GM12878 (cell line): ENCODE measurements around the gene TUBA8. TPM values are rescaled to one million over a fixed set of nuclear protein-coding genes. Genes with fewer than 3 reads are reported as not detected.

Experiments used
- ATAC-seq: fragments of 200-7000 bp; cut with Tn5 transposase; 3 replicates; pipeline ENCODE4 v1.9.1; 2020; ENCODE audit warnings: mild to moderate bottlenecking, moderate library complexity
- BruUV-seq: library from RNA; stranded (reverse); fragments of 400-500 nt; replicated peaks from 2 replicates; lab custom pipeline; 2021; lab: Mats Ljungman, UMichigan
- CTCF ChIA-PET: fragments of 300-600 bp; sonication (Branson Sonifier 250); formaldehyde crosslinking; extraction: SDS; loops from one replicate; lab custom pipeline; 2021; ENCODE audit warnings: inconsistent platforms; lab: Yijun Ruan, JAX
- POLR2A ChIA-PET: fragments of 350-600 bp; formaldehyde crosslinking; extraction: SDS; loops from one replicate; lab custom pipeline; 2021; ENCODE audit warnings: inconsistent platforms; lab: Charles Lee
- RAD21 ChIA-PET: fragments of 300-600 bp; sonication (Branson Sonifier 250); formaldehyde crosslinking; loops from one replicate; lab custom pipeline; 2023; ENCODE audit warnings: antibody characterized with exemption; ENCODE audit not compliant: unreplicated experiment; lab: Charles Lee
- SMC1A ChIA-PET: fragments of 300-600 bp; sonication (Branson Sonifier 250); formaldehyde crosslinking; loops from one replicate; lab custom pipeline; 2023; ENCODE audit not compliant: unreplicated experiment, uncharacterized antibody; lab: Charles Lee
- DNase-seq: peaks from one replicate; pipeline ENCODE4 v3.0.0-alpha.2; 2011; ENCODE audit warnings: low read depth, low spot score
- FAIRE-seq: peaks from 3 replicates; lab custom pipeline; 2011; peaks lifted over from hg19 to GRCh38; lab: Jason Lieb, UNC
- H2AFZ ChIP-seq: 2 replicates; pipeline ENCODE4 v1.6.0; 2011; ENCODE audit warnings: low read depth, low read length, control low read depth; ENCODE audit not compliant: control insufficient read depth
- H3K27ac ChIP-seq: 2 replicates; pipeline ENCODE4 v1.5.1; 2011; ENCODE audit warnings: control low read depth; ENCODE audit not compliant: control insufficient read depth, insufficient read depth
- H3K27me3 ChIP-seq, 2 experiments: replicated peaks in 1 of 2; 2 replicates each; pipeline versions ENCODE4 v1.6.0 to v1.6.1; 2011; ENCODE audit warnings: low read length in 1 of 2; ENCODE audit not compliant: control insufficient read depth in 2 of 2, insufficient read depth in 2 of 2
- H3K36me3 ChIP-seq, 2 experiments: 2 replicates each; pipeline ENCODE4 v1.5.1; 2011; ENCODE audit warnings: low read length in 1 of 2; ENCODE audit not compliant: control insufficient read depth in 2 of 2, insufficient read depth in 2 of 2
- H3K4me1 ChIP-seq: 2 replicates; pipeline ENCODE4 v1.6.1; 2011; ENCODE audit warnings: mild to moderate bottlenecking, low read length, moderate library complexity, mixed read lengths; ENCODE audit not compliant: control insufficient read depth, insufficient read depth
- H3K4me2 ChIP-seq: 2 replicates; pipeline ENCODE4 v1.6.0; 2011; ENCODE audit warnings: control low read depth; ENCODE audit not compliant: control insufficient read depth, insufficient read depth
- H3K4me3 ChIP-seq: fragments of 200-600 bp; sonication (generic); 2 replicates; pipeline ENCODE4 v1.5.1; 2016
- H3K79me2 ChIP-seq: 2 replicates; pipeline ENCODE4 v1.6.0; 2011; ENCODE audit warnings: low read length; ENCODE audit not compliant: control insufficient read depth, insufficient read depth
- H3K9ac ChIP-seq: 2 replicates; pipeline ENCODE4 v1.8.0; 2011; ENCODE audit warnings: low read length, control low read depth, mixed read lengths; ENCODE audit not compliant: control insufficient read depth, insufficient read depth
- H3K9me3 ChIP-seq: replicated peaks from 3 replicates; pipeline ENCODE4 v1.5.1; 2011; ENCODE audit warnings: mild to moderate bottlenecking, low read length; ENCODE audit not compliant: control insufficient read depth, insufficient read depth
- H4K20me1 ChIP-seq: 2 replicates; pipeline ENCODE4 v1.6.0; 2011; ENCODE audit not compliant: control insufficient read depth, insufficient read depth
- CREB1 ChIP-seq: IDR thresholded peaks from 2 replicates; pipeline ENCODE4 v1.6.1; 2012; ENCODE audit warnings: low read depth, mild to moderate bottlenecking, inconsistent platforms
- GATAD2B ChIP-seq: fragments of 450-650 bp; conservative IDR thresholded peaks from 2 replicates; pipeline ENCODE4 v1.6.1; 2017; ENCODE audit warnings: low read depth, mild to moderate bottlenecking, moderate library complexity
- IKZF2 ChIP-seq, 2 experiments: fragments of 450-650 bp; IDR thresholded peaks; 2 replicates each; pipeline ENCODE4 v1.6.1; 2017; ENCODE audit warnings: mild to moderate bottlenecking in 2 of 2, moderate library complexity in 2 of 2
- KAT2A ChIP-seq: conservative IDR thresholded peaks from 2 replicates; pipeline ENCODE4 v1.6.1; 2011; ENCODE audit warnings: low read depth, low read length; ENCODE audit not compliant: control insufficient read depth
- KLF5 ChIP-seq: fragments of 450-650 bp; IDR thresholded peaks from 2 replicates; pipeline ENCODE4 v1.6.1; 2014; ENCODE audit warnings: mild to moderate bottlenecking; ENCODE audit not compliant: partially characterized antibody
- MEF2B ChIP-seq: fragments of 450-650 bp; IDR thresholded peaks from 2 replicates; pipeline ENCODE4 v1.6.1; 2018; ENCODE audit warnings: mild to moderate bottlenecking, moderate library complexity; ENCODE audit not compliant: partially characterized antibody, poor library complexity, severe bottlenecking
- MTA2 ChIP-seq: fragments of 450-650 bp; IDR thresholded peaks from 2 replicates; pipeline ENCODE4 v1.6.1; 2016; ENCODE audit warnings: low read depth, mild to moderate bottlenecking, moderate library complexity
- MXI1 ChIP-seq: fragments of 150-350 bp; IDR thresholded peaks from 2 replicates; pipeline ENCODE4 v1.6.1; 2011; ENCODE audit warnings: low read depth, mild to moderate bottlenecking, inconsistent platforms, low read length, improper control_type of control experiment
- PAX8 ChIP-seq: fragments of 450-650 bp; IDR thresholded peaks from 2 replicates; pipeline ENCODE4 v1.6.1; 2017; ENCODE audit warnings: mild to moderate bottlenecking, moderate library complexity
- POLR2AphosphoS5 ChIP-seq: IDR thresholded peaks from 2 replicates; pipeline ENCODE4 v1.6.1; 2011; ENCODE audit warnings: mild to moderate bottlenecking, low read length, inconsistent platforms
- RAD21 ChIP-seq: IDR thresholded peaks from 2 replicates; pipeline ENCODE4 v1.6.1; 2011; ENCODE audit warnings: mild to moderate bottlenecking, low read depth, low read length, moderate library complexity; ENCODE audit not compliant: insufficient read depth
- RB1 ChIP-seq: fragments of 450-650 bp; formaldehyde crosslinking; IDR thresholded peaks from 2 replicates; pipeline ENCODE4 v1.6.1; 2017; ENCODE audit warnings: mild to moderate bottlenecking, borderline replicate concordance
- ZNF274 ChIP-seq: IDR thresholded peaks from one replicate; pipeline ENCODE4 v1.8.0; 2011; ENCODE audit not compliant: insufficient read length, insufficient read depth
- ZNF384 ChIP-seq: IDR thresholded peaks from 2 replicates; pipeline ENCODE4 v1.6.1; 2012; ENCODE audit warnings: low read depth, mild to moderate bottlenecking, low read length, improper control_type of control experiment, borderline replicate concordance
- ZNF622 ChIP-seq: fragments of 450-650 bp; IDR thresholded peaks from 2 replicates; pipeline ENCODE4 v1.6.1; 2017; ENCODE audit warnings: mild to moderate bottlenecking, inconsistent platforms
- WGBS: methylation state at CpG from one replicate; pipeline ENCODE4 v1.1.6; 2016; ENCODE audit warnings: low lambda C conversion rate; ENCODE audit not compliant: insufficient replicate concordance, insufficient coverage; ENCODE audit errors: missing lambda C conversion rate; 5-methylcytosine and 5-hydroxymethylcytosine counted together
- in situ Hi-C: fragments of 300-500 bp; cut with MboI; formaldehyde crosslinking; loops from 9 replicates; pipeline ENCODE4 v1.14.3; 2018; ENCODE audit warnings: mixed read lengths
- intact Hi-C: fragments of 100-400 bp; cut with micrococcal nuclease; formaldehyde crosslinking; loops from one replicate; pipeline ENCODE4 v1.14.2; 2022; ENCODE audit not compliant: unreplicated experiment
- polyA plus RNA-seq, 11 experiments: library from polyadenylated mRNA; depleted of rRNA in 4 of 11; unstranded in 6 of 11; stranded (reverse) in 5 of 11; fragments of >200 nt; fragmentation: Nextera tagmentation in 4 of 11; fragmentation: Illumina TruSeq in 1 of 11; extraction: Ambion mirVana in 4 of 11; extraction: Trizol in 1 of 11; gene quantifications; 1 replicate in 1 of 11; 2 replicates in 10 of 11; pipeline versions ENCODE4 v1.2.1 to v1.2.3, GENCODE V29; 2011 to 2016; ENCODE audit warnings: inconsistent platforms in 2 of 11, missing spikeins in 2 of 11, low read depth in 1 of 11
- total RNA-seq, 4 experiments: library from RNA; depleted of rRNA in 3 of 4; stranded (reverse); fragments of >200 nt in 3 of 4; fragmentation: Illumina TruSeq in 1 of 4; extraction: Trizol in 1 of 4; gene quantifications; 2 replicates each; pipeline versions ENCODE4 v1.2.1 to v1.2.3, GENCODE V29; 2013 to 2021
- TF ChIP-seq, protein P1 (sequence below): IDR thresholded peaks from 2 replicates; pipeline ENCODE4 v1.6.1; 2011; ENCODE audit warnings: borderline replicate concordance, low read depth, mild to moderate bottlenecking, moderate library complexity, mixed read lengths, low read length; ENCODE audit not compliant: insufficient read depth; ENCODE audit errors: extremely low read length
- TF ChIP-seq, protein P2 (sequence below): fragments of 450-650 bp; formaldehyde crosslinking; IDR thresholded peaks from 2 replicates; pipeline ENCODE4 v1.4.0; 2022; ENCODE audit warnings: mild to moderate bottlenecking, moderate library complexity
- TF ChIP-seq, protein P3 (sequence below): fragments of 450-650 bp; IDR thresholded peaks from 2 replicates; pipeline ENCODE4 v1.6.1; 2016; ENCODE audit warnings: mild to moderate bottlenecking, moderate library complexity, borderline replicate concordance

TUBA8 gene
- total and polyA plus RNA-seq, 10 of the 15 experiments (the other 5 are each of a cell fraction or from before 2014, with no cell fraction given) = 2.2 to 30.3 (median 21.0) TPM

- 83% methylated on average over 15 of the region's 15 CpGs for WGBS
- FAIRE-seq (no peak), DNase-seq (no peak), ATAC-seq (no peak)
- H3K9me3 ChIP-seq = no peaks in the 10 kb centered on the region; the same call in 2 of the 3 replicates
- peaks cover 17% of the 10 kb centered on the region for H3K4me1 ChIP-seq
- ChIA-PET SMC1A (interaction anchor here (1.4 kb wide), 1 partner anchor 11 kb away, joined by 5 read pairs; no protein-coding TSS in a partner anchor), CTCF (interaction anchor here (0.7 to 2.0 kb wide), 2 partner anchors 29 to 129 kb away, joined by 3 to 6 read pairs; no protein-coding TSS in a partner anchor), POLR2A (no interaction called here), RAD21 (no interaction called here)
- TF ChIP-seq, protein P1, sequence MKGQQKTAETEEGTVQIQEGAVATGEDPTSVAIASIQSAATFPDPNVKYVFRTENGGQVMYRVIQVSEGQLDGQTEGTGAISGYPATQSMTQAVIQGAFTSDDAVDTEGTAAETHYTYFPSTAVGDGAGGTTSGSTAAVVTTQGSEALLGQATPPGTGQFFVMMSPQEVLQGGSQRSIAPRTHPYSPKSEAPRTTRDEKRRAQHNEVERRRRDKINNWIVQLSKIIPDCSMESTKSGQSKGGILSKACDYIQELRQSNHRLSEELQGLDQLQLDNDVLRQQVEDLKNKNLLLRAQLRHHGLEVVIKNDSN = no peak
- TF ChIP-seq, protein P2, sequence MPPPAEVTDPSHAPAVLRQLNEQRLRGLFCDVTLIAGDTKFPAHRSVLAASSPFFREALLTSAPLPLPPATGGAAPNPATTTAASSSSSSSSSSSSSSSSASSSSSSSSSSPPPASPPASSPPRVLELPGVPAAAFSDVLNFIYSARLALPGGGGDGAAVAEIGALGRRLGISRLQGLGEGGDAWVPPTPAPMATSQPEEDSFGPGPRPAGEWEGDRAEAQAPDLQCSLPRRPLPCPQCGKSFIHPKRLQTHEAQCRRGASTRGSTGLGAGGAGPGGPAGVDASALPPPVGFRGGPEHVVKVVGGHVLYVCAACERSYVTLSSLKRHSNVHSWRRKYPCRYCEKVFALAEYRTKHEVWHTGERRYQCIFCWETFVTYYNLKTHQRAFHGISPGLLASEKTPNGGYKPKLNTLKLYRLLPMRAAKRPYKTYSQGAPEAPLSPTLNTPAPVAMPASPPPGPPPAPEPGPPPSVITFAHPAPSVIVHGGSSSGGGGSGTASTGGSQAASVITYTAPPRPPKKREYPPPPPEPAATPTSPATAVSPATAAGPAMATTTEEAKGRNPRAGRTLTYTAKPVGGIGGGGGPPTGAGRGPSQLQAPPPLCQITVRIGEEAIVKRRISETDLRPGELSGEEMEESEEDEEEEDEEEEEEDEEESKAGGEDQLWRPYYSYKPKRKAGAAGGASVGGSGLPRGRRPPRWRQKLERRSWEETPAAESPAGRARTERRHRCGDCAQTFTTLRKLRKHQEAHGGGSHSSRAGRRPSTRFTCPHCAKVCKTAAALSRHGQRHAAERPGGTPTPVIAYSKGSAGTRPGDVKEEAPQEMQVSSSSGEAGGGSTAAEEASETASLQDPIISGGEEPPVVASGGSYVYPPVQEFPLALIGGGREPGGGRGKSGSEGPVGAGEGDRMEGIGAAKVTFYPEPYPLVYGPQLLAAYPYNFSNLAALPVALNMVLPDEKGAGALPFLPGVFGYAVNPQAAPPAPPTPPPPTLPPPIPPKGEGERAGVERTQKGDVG = no peak
- TF ChIP-seq ZNF274 = no peak
- TF ChIP-seq PAX8 = no peak
- no peak for TF ChIP-seq MTA2
- TF ChIP-seq CREB1 = no peak
- TF ChIP-seq RB1 = no peak
- no peak for TF ChIP-seq RAD21
- TF ChIP-seq KLF5 = no peak
- no peak for TF ChIP-seq POLR2AphosphoS5
- TF ChIP-seq KAT2A = no peak
- TF ChIP-seq IKZF2 (IDR thresholded peaks at IDR 0.05) = no peak
- no peak for TF ChIP-seq MEF2B
- TF ChIP-seq, protein P3, sequence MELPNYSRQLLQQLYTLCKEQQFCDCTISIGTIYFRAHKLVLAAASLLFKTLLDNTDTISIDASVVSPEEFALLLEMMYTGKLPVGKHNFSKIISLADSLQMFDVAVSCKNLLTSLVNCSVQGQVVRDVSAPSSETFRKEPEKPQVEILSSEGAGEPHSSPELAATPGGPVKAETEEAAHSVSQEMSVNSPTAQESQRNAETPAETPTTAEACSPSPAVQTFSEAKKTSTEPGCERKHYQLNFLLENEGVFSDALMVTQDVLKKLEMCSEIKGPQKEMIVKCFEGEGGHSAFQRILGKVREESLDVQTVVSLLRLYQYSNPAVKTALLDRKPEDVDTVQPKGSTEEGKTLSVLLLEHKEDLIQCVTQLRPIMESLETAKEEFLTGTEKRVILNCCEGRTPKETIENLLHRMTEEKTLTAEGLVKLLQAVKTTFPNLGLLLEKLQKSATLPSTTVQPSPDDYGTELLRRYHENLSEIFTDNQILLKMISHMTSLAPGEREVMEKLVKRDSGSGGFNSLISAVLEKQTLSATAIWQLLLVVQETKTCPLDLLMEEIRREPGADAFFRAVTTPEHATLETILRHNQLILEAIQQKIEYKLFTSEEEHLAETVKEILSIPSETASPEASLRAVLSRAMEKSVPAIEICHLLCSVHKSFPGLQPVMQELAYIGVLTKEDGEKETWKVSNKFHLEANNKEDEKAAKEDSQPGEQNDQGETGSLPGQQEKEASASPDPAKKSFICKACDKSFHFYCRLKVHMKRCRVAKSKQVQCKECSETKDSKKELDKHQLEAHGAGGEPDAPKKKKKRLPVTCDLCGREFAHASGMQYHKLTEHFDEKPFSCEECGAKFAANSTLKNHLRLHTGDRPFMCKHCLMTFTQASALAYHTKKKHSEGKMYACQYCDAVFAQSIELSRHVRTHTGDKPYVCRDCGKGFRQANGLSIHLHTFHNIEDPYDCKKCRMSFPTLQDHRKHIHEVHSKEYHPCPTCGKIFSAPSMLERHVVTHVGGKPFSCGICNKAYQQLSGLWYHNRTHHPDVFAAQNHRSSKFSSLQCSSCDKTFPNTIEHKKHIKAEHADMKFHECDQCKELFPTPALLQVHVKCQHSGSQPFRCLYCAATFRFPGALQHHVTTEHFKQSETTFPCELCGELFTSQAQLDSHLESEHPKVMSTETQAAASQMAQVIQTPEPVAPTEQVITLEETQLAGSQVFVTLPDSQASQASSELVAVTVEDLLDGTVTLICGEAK = no peak
- no peak for TF ChIP-seq MXI1
- no peak for TF ChIP-seq GATAD2B
- TF ChIP-seq ZNF622 = no peak
- no peak for TF ChIP-seq ZNF384
- no peak overlapping the region for H3K4me3 ChIP-seq
- H3K36me3 ChIP-seq = peaks cover 0 to 2% of the 10 kb centered on the region in 2 experiments; a peak in 1 of 4 replicates
- no peaks in the 10 kb centered on the region for H3K27me3 ChIP-seq
- no peak overlapping the region for H2AFZ ChIP-seq
- H3K27ac ChIP-seq = no peak overlapping the region
- intact Hi-C loops = no loop called here
- in situ Hi-C loops = no loop called here
- H4K20me1 ChIP-seq = no peaks in the 10 kb centered on the region
- H3K4me2 ChIP-seq = no peak overlapping the region
- no TSS peak for BruUV-seq
- H3K9ac ChIP-seq = no peak overlapping the region
- H3K79me2 ChIP-seq = peaks cover 14% of the 10 kb centered on the region
Observed at GRCh38 chr22:18116634-18117033, 6.0 kb downstream of the TUBA8 start.
